HepG2 (cell line): ENCODE data around the gene SPA17. TPM values are rescaled to one million over a fixed set of nuclear protein-coding genes. Genes with fewer than 3 reads are reported as not detected.
A peak's percentile ranks its signal among the peaks of the same experiment; 100 is the strongest.

Experiments
- CAMTA2 ChIP-seq: sonication (generic); formaldehyde crosslinking; IDR thresholded peaks from 2 replicates; pipeline ENCODE4 v1.4.0; 2020; ENCODE audit warnings: mild to moderate bottlenecking, missing genetic modification reagents, borderline replicate concordance
- NRL ChIP-seq: sonication (generic); formaldehyde crosslinking; IDR thresholded peaks from 2 replicates; pipeline ENCODE4 v1.5.0; 2020; ENCODE audit warnings: missing genetic modification reagents, mild to moderate bottlenecking, moderate library complexity, borderline replicate concordance
- SAP130 ChIP-seq: IDR thresholded peaks from 2 replicates; pipeline ENCODE4 v1.6.1; 2016; ENCODE audit warnings: low read depth
- SMC3 ChIP-seq: IDR thresholded peaks from 2 replicates; pipeline ENCODE4 v1.6.1; 2011; ENCODE audit warnings: low read length, improper control_type of control experiment
- SNAPC2 ChIP-seq: sonication (generic); formaldehyde crosslinking; IDR thresholded peaks from 2 replicates; pipeline ENCODE4 v1.8.1; 2022; ENCODE audit warnings: mild to moderate bottlenecking, missing genetic modification reagents
- SRY ChIP-seq: sonication (generic); formaldehyde crosslinking; IDR thresholded peaks from 2 replicates; pipeline ENCODE4 v1.8.0; 2022; ENCODE audit warnings: mild to moderate bottlenecking, missing genetic modification reagents
- TSC22D2 ChIP-seq: sonication (generic); formaldehyde crosslinking; IDR thresholded peaks from 2 replicates; pipeline ENCODE4 v1.5.1; 2020; ENCODE audit warnings: missing genetic modification reagents, mild to moderate bottlenecking, borderline replicate concordance
- ZBTB38 ChIP-seq: sonication (generic); formaldehyde crosslinking; IDR thresholded peaks from 2 replicates; pipeline ENCODE4 v1.5.1; 2020; ENCODE audit warnings: mild to moderate bottlenecking, missing genetic modification reagents
- ZNF136 ChIP-seq: sonication (generic); formaldehyde crosslinking; IDR thresholded peaks from 2 replicates; pipeline ENCODE4 v1.8.1; 2022; ENCODE audit warnings: low read depth, mild to moderate bottlenecking, moderate library complexity, missing genetic modification reagents
- ZNF30 ChIP-seq: sonication (generic); formaldehyde crosslinking; IDR thresholded peaks from 2 replicates; pipeline ENCODE4 v1.5.0; 2020; ENCODE audit warnings: mild to moderate bottlenecking, missing genetic modification reagents
- ZNF354B ChIP-seq: sonication (generic); formaldehyde crosslinking; IDR thresholded peaks from 2 replicates; pipeline ENCODE4 v1.8.0; 2022; ENCODE audit warnings: mild to moderate bottlenecking, missing genetic modification reagents
- ZNF879 ChIP-seq: sonication (generic); formaldehyde crosslinking; IDR thresholded peaks from 2 replicates; pipeline ENCODE4 v1.8.1; 2023; ENCODE audit warnings: missing genetic modification reagents
- ZZZ3 ChIP-seq: sonication (generic); formaldehyde crosslinking; IDR thresholded peaks from 2 replicates; pipeline ENCODE4 v1.4.0; 2020; ENCODE audit warnings: missing genetic modification reagents, mild to moderate bottlenecking, borderline replicate concordance
- polyA plus RNA-seq, 8 experiments: library from polyadenylated mRNA; depleted of rRNA in 3 of 8; stranded (reverse) in 7 of 8; unstranded in 1 of 8; fragments of >200 nt; fragmentation: Illumina TruSeq in 4 of 8; extraction: Trizol in 4 of 8; gene quantifications; 2 replicates each; pipeline versions ENCODE4 v1.2.1 to v1.2.3, GENCODE V29; 2011 to 2016; ENCODE audit warnings: low read depth in 4 of 8, missing spikeins in 1 of 8, mixed read lengths in 1 of 8; ENCODE audit not compliant: insufficient read depth in 1 of 8
- total RNA-seq, 5 experiments: library from RNA; depleted of rRNA; stranded (reverse); fragments of >200 nt; fragmentation: Illumina TruSeq; extraction: Trizol; gene quantifications; 2 replicates each; pipeline ENCODE4 v1.2.3, GENCODE V29; 2016; ENCODE audit warnings: low read depth in 1 of 5
- TF ChIP-seq, protein P1 (sequence below): sonication (generic); formaldehyde crosslinking; IDR thresholded peaks from 2 replicates; pipeline ENCODE4 v1.4.0; 2020; ENCODE audit warnings: low read depth, mild to moderate bottlenecking, missing genetic modification reagents
- TF ChIP-seq, protein P2 (sequence below): sonication (generic); formaldehyde crosslinking; IDR thresholded peaks from 2 replicates; pipeline ENCODE4 v1.8.1; 2023; ENCODE audit warnings: mild to moderate bottlenecking, inconsistent platforms, moderate library complexity, missing genetic modification reagents, borderline replicate concordance
- TF ChIP-seq, protein P3 (sequence below): IDR thresholded peaks from 2 replicates; pipeline ENCODE4 v1.6.1; 2016; ENCODE audit warnings: low read depth, missing genetic modification reagents, missing compliant biosample characterization
- TF ChIP-seq, protein P4 (sequence below): IDR thresholded peaks from 2 replicates; pipeline ENCODE4 v1.6.1; 2016; ENCODE audit warnings: missing compliant biosample characterization, missing genetic modification reagents, borderline replicate concordance
- TF ChIP-seq, protein P5 (sequence below), 2 experiments: sonication (generic) in 1 of 2; formaldehyde crosslinking in 1 of 2; IDR thresholded peaks; 2 replicates each; pipeline versions ENCODE4 v1.4.0 to v1.6.1; 2018 to 2020; ENCODE audit warnings: missing genetic modification reagents in 2 of 2, borderline replicate concordance in 1 of 2, low read depth in 1 of 2, mild to moderate bottlenecking in 1 of 2, missing biosample characterization in 1 of 2

The SPA17 gene
- total and polyA plus RNA-seq, 2 of the 13 experiments (the other 11 are each of a cell fraction or from before 2014, with no cell fraction given): 4.4 to 8.4 TPM

DNA sequence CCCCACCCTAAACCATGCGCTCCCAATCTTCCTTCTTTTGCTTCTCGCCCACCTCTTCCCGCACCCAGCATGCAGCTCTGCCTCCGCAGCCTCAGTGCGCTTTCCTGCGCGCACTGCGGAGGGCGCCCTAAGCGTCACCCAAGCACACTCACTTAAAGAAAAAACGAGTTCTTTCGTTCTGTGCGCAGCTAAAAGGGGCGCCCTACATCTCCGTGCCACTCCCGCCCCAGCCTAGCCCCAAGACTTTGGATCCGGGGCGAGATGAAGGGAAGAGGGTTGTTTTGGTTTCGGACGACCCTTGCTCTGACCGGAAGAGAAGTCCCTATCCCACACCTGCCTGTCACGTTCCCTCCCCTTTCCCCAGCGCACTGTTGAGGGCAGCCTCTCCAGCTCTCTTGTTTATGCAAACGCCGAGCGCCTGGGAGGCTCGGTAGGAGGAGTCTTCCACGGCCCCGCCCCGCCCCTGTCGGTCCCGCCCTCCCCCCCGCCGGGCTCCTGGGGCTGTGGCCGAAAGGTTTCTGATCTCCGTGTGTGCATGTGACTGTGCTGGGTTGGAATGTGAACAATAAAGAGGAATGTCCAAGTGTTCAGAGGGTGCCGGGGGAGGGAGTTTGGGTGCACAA, 73.0 kb downstream of the SPA17 start (continued):
- TF ChIP-seq, protein P1, sequence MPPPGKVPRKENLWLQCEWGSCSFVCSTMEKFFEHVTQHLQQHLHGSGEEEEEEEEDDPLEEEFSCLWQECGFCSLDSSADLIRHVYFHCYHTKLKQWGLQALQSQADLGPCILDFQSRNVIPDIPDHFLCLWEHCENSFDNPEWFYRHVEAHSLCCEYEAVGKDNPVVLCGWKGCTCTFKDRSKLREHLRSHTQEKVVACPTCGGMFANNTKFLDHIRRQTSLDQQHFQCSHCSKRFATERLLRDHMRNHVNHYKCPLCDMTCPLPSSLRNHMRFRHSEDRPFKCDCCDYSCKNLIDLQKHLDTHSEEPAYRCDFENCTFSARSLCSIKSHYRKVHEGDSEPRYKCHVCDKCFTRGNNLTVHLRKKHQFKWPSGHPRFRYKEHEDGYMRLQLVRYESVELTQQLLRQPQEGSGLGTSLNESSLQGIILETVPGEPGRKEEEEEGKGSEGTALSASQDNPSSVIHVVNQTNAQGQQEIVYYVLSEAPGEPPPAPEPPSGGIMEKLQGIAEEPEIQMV (CRISPR knock-in tag): no peak
- TF ChIP-seq, protein P2, sequence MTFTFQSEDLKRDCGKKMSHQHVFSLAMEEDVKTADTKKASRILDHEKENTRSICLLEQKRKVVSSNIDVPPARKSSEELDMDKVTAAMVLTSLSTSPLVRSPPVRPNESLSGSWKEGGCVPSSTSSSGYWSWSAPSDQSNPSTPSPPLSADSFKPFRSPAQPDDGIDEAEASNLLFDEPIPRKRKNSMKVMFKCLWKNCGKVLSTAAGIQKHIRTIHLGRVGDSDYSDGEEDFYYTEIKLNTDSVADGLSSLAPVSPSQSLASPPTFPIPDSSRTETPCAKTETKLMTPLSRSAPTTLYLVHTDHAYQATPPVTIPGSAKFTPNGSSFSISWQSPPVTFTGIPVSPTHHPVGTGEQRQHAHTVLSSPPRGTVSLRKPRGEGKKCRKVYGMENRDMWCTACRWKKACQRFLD (CRISPR knock-in tag): 0 out of 2 replicates have a peak, but pooled peaks have one; percentile 21
- TF ChIP-seq TSC22D2 (CRISPR knock-in tag): no peak
- no peak for TF ChIP-seq ZNF30 (CRISPR knock-in tag)
- TF ChIP-seq, protein P3, sequence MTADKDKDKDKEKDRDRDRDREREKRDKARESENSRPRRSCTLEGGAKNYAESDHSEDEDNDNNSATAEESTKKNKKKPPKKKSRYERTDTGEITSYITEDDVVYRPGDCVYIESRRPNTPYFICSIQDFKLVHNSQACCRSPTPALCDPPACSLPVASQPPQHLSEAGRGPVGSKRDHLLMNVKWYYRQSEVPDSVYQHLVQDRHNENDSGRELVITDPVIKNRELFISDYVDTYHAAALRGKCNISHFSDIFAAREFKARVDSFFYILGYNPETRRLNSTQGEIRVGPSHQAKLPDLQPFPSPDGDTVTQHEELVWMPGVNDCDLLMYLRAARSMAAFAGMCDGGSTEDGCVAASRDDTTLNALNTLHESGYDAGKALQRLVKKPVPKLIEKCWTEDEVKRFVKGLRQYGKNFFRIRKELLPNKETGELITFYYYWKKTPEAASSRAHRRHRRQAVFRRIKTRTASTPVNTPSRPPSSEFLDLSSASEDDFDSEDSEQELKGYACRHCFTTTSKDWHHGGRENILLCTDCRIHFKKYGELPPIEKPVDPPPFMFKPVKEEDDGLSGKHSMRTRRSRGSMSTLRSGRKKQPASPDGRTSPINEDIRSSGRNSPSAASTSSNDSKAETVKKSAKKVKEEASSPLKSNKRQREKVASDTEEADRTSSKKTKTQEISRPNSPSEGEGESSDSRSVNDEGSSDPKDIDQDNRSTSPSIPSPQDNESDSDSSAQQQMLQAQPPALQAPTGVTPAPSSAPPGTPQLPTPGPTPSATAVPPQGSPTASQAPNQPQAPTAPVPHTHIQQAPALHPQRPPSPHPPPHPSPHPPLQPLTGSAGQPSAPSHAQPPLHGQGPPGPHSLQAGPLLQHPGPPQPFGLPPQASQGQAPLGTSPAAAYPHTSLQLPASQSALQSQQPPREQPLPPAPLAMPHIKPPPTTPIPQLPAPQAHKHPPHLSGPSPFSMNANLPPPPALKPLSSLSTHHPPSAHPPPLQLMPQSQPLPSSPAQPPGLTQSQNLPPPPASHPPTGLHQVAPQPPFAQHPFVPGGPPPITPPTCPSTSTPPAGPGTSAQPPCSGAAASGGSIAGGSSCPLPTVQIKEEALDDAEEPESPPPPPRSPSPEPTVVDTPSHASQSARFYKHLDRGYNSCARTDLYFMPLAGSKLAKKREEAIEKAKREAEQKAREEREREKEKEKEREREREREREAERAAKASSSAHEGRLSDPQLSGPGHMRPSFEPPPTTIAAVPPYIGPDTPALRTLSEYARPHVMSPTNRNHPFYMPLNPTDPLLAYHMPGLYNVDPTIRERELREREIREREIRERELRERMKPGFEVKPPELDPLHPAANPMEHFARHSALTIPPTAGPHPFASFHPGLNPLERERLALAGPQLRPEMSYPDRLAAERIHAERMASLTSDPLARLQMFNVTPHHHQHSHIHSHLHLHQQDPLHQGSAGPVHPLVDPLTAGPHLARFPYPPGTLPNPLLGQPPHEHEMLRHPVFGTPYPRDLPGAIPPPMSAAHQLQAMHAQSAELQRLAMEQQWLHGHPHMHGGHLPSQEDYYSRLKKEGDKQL (CRISPR knock-in tag): no peak
- no peak for TF ChIP-seq SRY (CRISPR knock-in tag)
- TF ChIP-seq ZNF354B: no peak
- TF ChIP-seq SNAPC2: no peak
- 0 out of 2 replicates have a peak, but pooled peaks have one; percentile 5 for TF ChIP-seq ZNF136
- TF ChIP-seq ZZZ3 (CRISPR knock-in tag): no peak
- TF ChIP-seq SAP130 (CRISPR knock-in tag): peak; percentile 72
- TF ChIP-seq, protein P4, sequence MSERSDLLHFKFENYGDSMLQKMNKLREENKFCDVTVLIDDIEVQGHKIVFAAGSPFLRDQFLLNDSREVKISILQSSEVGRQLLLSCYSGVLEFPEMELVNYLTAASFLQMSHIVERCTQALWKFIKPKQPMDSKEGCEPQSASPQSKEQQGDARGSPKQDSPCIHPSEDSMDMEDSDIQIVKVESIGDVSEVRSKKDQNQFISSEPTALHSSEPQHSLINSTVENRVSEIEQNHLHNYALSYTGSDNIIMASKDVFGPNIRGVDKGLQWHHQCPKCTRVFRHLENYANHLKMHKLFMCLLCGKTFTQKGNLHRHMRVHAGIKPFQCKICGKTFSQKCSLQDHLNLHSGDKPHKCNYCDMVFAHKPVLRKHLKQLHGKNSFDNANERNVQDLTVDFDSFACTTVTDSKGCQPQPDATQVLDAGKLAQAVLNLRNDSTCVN (CRISPR knock-in tag): no peak
- no peak for TF ChIP-seq ZNF879 (CRISPR knock-in tag)
- TF ChIP-seq NRL (CRISPR knock-in tag): peak; percentile 43; the same call in 1 of the 2 replicates
- TF ChIP-seq CAMTA2 (CRISPR knock-in tag): no peak
- TF ChIP-seq, protein P5, sequence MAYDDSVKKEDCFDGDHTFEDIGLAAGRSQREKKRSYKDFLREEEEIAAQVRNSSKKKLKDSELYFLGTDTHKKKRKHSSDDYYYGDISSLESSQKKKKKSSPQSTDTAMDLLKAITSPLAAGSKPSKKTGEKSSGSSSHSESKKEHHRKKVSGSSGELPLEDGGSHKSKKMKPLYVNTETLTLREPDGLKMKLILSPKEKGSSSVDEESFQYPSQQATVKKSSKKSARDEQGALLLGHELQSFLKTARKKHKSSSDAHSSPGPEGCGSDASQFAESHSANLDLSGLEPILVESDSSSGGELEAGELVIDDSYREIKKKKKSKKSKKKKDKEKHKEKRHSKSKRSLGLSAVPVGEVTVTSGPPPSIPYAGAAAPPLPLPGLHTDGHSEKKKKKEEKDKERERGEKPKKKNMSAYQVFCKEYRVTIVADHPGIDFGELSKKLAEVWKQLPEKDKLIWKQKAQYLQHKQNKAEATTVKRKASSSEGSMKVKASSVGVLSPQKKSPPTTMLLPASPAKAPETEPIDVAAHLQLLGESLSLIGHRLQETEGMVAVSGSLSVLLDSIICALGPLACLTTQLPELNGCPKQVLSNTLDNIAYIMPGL (CRISPR knock-in tag; IDR thresholded peaks at IDR 0.05; ENCODE audit: borderline replicate concordance in 1 of 2, low read depth in 1 of 2): peak; percentile 90 to 92; a peak in 3 of 4 replicates
- TF ChIP-seq SMC3: no peak
- TF ChIP-seq ZBTB38 (CRISPR knock-in tag): peak; percentile 27; the same call in 1 of the 2 replicates
